WTC11 (cell line): ENCODE results near the gene CTTNBP2NL.

Source experiments
- FOXP1 ChIP-seq: sonication (generic); formaldehyde crosslinking; IDR thresholded peaks from 2 replicates; pipeline ENCODE4 v1.8.0; 2022; ENCODE audit warnings: missing genetic modification reagents, mild to moderate bottlenecking, moderate library complexity, borderline replicate concordance
- MAX ChIP-seq: sonication (generic); formaldehyde crosslinking; IDR thresholded peaks from 2 replicates; pipeline ENCODE4 v1.8.0; 2022; ENCODE audit warnings: mild to moderate bottlenecking, missing genetic modification reagents
- NFYB ChIP-seq: sonication (generic); formaldehyde crosslinking; conservative IDR thresholded peaks from 2 replicates; pipeline ENCODE4 v1.8.0; 2022; ENCODE audit warnings: low read depth, missing genetic modification reagents
- SP1 ChIP-seq: sonication (generic); formaldehyde crosslinking; conservative IDR thresholded peaks from 2 replicates; pipeline ENCODE4 v1.8.1; 2022; ENCODE audit warnings: missing genetic modification reagents
- USF2 ChIP-seq: sonication (generic); formaldehyde crosslinking; IDR thresholded peaks from 2 replicates; pipeline ENCODE4 v1.8.1; 2023; ENCODE audit warnings: mild to moderate bottlenecking, missing genetic modification reagents, moderate library complexity
- ZNF425 ChIP-seq: fragments of 250-450 bp; sonication (Bioruptor Pico); conservative IDR thresholded peaks from 2 replicates; pipeline ENCODE4 v1.9.0; 2021; ENCODE audit warnings: mild to moderate bottlenecking
- TF ChIP-seq, protein P1 (sequence below): sonication (generic); formaldehyde crosslinking; IDR thresholded peaks from 2 replicates; pipeline ENCODE4 v1.8.1; 2022; ENCODE audit warnings: missing genetic modification reagents, borderline replicate concordance
- TF ChIP-seq, protein P2 (sequence below): sonication (generic); formaldehyde crosslinking; IDR thresholded peaks from 2 replicates; pipeline ENCODE4 v1.8.1; 2022; ENCODE audit warnings: low read depth, mild to moderate bottlenecking, moderate library complexity, missing genetic modification reagents, borderline replicate concordance
- TF ChIP-seq, protein P3 (sequence below): sonication (generic); formaldehyde crosslinking; IDR thresholded peaks from 2 replicates; pipeline ENCODE4 v1.8.0; 2022; ENCODE audit warnings: missing genetic modification reagents
- TF ChIP-seq, protein P4 (sequence below): fragments of 200-600 bp; IDR thresholded peaks from 2 replicates; pipeline ENCODE4 v1.8.0; 2022; ENCODE audit warnings: antibody characterized with exemption

GRCh38 chr1:112388436-112388835 is 7.6 kb upstream of the CTTNBP2NL start:
- no peak for TF ChIP-seq FOXP1 (CRISPR knock-in tag)
- TF ChIP-seq, protein P1, sequence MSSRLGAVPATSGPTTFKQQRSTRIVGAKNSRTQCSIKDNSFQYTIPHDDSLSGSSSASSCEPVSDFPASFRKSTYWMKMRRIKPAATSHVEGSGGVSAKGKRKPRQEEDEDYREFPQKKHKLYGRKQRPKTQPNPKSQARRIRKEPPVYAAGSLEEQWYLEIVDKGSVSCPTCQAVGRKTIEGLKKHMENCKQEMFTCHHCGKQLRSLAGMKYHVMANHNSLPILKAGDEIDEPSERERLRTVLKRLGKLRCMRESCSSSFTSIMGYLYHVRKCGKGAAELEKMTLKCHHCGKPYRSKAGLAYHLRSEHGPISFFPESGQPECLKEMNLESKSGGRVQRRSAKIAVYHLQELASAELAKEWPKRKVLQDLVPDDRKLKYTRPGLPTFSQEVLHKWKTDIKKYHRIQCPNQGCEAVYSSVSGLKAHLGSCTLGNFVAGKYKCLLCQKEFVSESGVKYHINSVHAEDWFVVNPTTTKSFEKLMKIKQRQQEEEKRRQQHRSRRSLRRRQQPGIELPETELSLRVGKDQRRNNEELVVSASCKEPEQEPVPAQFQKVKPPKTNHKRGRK: no peak
- TF ChIP-seq, protein P2, sequence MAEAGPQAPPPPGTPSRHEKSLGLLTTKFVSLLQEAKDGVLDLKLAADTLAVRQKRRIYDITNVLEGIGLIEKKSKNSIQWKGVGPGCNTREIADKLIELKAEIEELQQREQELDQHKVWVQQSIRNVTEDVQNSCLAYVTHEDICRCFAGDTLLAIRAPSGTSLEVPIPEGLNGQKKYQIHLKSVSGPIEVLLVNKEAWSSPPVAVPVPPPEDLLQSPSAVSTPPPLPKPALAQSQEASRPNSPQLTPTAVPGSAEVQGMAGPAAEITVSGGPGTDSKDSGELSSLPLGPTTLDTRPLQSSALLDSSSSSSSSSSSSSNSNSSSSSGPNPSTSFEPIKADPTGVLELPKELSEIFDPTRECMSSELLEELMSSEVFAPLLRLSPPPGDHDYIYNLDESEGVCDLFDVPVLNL (CRISPR knock-in tag): no peak
- no peak for TF ChIP-seq USF2 (CRISPR knock-in tag)
- TF ChIP-seq, protein P3, sequence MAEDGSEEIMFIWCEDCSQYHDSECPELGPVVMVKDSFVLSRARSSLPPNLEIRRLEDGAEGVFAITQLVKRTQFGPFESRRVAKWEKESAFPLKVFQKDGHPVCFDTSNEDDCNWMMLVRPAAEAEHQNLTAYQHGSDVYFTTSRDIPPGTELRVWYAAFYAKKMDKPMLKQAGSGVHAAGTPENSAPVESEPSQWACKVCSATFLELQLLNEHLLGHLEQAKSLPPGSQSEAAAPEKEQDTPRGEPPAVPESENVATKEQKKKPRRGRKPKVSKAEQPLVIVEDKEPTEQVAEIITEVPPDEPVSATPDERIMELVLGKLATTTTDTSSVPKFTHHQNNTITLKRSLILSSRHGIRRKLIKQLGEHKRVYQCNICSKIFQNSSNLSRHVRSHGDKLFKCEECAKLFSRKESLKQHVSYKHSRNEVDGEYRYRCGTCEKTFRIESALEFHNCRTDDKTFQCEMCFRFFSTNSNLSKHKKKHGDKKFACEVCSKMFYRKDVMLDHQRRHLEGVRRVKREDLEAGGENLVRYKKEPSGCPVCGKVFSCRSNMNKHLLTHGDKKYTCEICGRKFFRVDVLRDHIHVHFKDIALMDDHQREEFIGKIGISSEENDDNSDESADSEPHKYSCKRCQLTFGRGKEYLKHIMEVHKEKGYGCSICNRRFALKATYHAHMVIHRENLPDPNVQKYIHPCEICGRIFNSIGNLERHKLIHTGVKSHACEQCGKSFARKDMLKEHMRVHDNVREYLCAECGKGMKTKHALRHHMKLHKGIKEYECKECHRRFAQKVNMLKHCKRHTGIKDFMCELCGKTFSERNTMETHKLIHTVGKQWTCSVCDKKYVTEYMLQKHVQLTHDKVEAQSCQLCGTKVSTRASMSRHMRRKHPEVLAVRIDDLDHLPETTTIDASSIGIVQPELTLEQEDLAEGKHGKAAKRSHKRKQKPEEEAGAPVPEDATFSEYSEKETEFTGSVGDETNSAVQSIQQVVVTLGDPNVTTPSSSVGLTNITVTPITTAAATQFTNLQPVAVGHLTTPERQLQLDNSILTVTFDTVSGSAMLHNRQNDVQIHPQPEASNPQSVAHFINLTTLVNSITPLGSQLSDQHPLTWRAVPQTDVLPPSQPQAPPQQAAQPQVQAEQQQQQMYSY (CRISPR knock-in tag): no peak
- no peak for TF ChIP-seq ZNF425 (CRISPR knock-in tag)
- no peak for TF ChIP-seq MAX (CRISPR knock-in tag)
- TF ChIP-seq NFYB (CRISPR knock-in tag): no peak
- TF ChIP-seq, protein P4, sequence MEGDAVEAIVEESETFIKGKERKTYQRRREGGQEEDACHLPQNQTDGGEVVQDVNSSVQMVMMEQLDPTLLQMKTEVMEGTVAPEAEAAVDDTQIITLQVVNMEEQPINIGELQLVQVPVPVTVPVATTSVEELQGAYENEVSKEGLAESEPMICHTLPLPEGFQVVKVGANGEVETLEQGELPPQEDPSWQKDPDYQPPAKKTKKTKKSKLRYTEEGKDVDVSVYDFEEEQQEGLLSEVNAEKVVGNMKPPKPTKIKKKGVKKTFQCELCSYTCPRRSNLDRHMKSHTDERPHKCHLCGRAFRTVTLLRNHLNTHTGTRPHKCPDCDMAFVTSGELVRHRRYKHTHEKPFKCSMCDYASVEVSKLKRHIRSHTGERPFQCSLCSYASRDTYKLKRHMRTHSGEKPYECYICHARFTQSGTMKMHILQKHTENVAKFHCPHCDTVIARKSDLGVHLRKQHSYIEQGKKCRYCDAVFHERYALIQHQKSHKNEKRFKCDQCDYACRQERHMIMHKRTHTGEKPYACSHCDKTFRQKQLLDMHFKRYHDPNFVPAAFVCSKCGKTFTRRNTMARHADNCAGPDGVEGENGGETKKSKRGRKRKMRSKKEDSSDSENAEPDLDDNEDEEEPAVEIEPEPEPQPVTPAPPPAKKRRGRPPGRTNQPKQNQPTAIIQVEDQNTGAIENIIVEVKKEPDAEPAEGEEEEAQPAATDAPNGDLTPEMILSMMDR: no peak
- TF ChIP-seq SP1: no peak
